ENCODE data around the gene DISC1. TPM values are rescaled to one million over a fixed set of nuclear protein-coding genes. Genes with fewer than 3 reads are reported as not detected.
"Not testable (repeated sequence)": the region's sequence is repeated elsewhere in the genome, so short reads cannot be mapped to it uniquely, and the experiment has no call there.

Gene DISC1
- polyA plus RNA-seq, 1 experiment: 5.4 TPM

DNA sequence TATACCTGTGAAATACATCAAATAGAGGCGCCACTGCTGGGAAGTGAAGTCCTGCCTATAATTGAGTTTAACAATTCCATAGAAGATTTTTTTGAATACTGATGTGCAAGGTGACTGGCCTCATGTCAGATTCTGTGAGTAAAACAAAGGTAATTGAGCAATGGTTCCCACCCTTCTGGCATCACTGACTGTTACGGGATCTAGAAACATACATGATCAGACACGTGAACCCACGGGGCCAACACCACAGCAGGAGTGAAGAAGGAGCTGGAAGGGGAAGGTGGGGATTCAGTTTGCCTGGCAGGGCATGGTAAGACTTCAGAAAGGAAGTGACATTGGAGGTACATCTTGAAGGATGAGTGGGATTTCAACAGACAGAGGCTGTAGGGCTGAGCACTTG is 270.2 kb downstream of the DISC1 start:
- TF ChIP-seq, protein P1, sequence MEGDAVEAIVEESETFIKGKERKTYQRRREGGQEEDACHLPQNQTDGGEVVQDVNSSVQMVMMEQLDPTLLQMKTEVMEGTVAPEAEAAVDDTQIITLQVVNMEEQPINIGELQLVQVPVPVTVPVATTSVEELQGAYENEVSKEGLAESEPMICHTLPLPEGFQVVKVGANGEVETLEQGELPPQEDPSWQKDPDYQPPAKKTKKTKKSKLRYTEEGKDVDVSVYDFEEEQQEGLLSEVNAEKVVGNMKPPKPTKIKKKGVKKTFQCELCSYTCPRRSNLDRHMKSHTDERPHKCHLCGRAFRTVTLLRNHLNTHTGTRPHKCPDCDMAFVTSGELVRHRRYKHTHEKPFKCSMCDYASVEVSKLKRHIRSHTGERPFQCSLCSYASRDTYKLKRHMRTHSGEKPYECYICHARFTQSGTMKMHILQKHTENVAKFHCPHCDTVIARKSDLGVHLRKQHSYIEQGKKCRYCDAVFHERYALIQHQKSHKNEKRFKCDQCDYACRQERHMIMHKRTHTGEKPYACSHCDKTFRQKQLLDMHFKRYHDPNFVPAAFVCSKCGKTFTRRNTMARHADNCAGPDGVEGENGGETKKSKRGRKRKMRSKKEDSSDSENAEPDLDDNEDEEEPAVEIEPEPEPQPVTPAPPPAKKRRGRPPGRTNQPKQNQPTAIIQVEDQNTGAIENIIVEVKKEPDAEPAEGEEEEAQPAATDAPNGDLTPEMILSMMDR (IDR thresholded peaks at IDR 0.05; ENCODE audit: low read depth, low read length): no peak
- POLR2A ChIA-PET: no interaction called here
- CTCF ChIA-PET: no interaction called here
- no peak for DNase-seq (ENCODE audit: low read depth, low spot score)
- Histone ChIP-seq H3K4me3 (ENCODE audit: low read depth, low read length) (no peak overlapping the region), H3K9me3 (ENCODE audit: control insufficient read depth, insufficient read depth, low read length) (no peaks in the 10 kb centered on the region), H3K27ac (ENCODE audit: low read depth, low read length) (no peak overlapping the region), H3K27me3 (ENCODE audit: control insufficient read depth, insufficient read depth, low read length) (no peaks in the 10 kb centered on the region)

DNA sequence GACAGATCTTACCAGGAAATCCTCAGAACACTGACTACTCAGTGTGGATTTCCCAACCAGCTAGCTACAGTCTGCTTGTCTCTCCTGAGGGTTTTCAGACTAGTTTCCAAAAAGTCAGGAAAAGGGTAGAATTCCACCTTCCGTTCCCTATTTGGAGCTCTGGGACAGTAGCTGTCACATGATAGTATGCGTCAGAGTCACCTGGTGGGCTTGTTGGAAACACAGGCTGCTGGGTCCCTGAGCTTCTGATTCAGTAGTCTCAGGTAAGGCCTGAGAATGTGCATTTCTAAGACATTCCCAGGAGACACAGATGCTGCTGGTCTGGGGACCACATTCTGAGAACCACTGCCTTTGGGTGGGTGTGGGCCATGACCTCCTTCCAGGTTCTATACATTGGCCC is 272.5 kb downstream of the DISC1 start:
- ChIA-PET CTCF (no interaction called here), POLR2A (no interaction called here)
- no peak for DNase-seq (ENCODE audit: low read depth, low spot score)
- H3K9me3 ChIP-seq (ENCODE audit: control insufficient read depth, insufficient read depth, low read length): no peaks in the 10 kb centered on the region
- H3K27ac ChIP-seq (ENCODE audit: low read depth, low read length): no peak overlapping the region
- H3K27me3 ChIP-seq (ENCODE audit: control insufficient read depth, insufficient read depth, low read length): no peaks in the 10 kb centered on the region
- TF ChIP-seq, protein P1 (IDR thresholded peaks at IDR 0.05; ENCODE audit: low read depth, low read length): no peak
- no peak overlapping the region for H3K4me3 ChIP-seq (ENCODE audit: low read depth, low read length)

DNA sequence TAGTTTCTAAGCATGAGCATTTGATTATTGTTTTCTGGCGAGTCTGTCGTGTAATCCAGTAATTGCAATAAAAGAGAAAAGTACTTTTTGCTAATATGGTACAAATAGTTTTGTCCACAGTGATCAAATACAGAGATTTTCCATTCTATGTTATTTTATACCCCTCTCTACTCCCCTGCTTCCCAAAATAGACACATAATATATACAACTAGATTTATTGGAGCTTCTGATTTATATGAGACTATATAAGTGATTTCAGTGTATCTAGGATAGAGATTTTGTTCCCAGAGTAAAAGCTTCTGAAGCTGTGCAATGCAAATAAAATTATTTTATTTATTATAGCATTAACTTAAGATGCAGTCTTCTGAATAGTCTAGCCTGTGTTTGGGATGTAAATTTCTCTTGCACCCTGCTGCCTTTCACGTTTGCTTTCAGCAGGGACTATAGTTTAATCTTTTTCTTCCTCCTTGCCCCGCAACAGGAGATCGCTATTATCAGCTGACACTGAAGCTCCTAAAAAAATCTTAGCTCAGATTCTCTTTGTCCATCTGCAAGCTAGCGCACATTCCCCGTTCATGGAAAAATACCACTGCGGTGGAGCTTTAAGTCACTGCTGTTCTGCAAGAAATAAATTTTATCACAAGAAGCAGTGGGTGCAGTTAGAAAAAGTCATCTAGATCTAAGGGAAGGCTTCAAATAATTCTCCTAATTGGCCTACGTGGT is 273.3 kb downstream of the DISC1 start:
- POLR2A ChIA-PET: no interaction called here

DNA sequence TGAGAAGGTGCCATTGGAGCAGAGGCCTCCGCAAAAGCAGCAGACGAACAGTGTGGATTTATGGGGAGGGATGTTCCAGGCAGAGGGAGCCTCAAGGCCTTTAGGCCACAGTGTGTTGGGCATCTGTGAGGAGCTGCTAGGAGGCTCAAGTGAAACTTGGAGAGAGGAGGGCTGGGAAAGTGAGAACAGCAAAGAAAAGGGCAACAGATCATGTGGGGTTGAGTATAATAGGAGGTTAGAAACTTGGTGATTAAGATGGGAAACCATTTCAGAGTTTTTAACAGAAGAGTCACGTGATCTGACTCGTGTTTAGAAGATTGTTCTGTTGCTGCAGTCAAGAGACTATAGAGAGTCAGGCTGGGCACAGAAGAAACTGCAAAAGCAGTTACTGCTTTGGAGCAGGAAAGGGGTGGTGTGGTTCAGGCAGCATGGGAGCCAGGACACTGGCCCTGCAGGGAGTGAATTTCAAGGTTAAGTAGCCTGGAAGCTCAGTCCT is 277.0 kb downstream of the DISC1 start:
- CTCF ChIA-PET: no interaction called here
- no peaks in the 10 kb centered on the region for H3K27me3 ChIP-seq (ENCODE audit: control insufficient read depth, insufficient read depth, low read length)
- TF ChIP-seq, protein P1 (IDR thresholded peaks at IDR 0.05; ENCODE audit: low read depth, low read length): no peak
- H3K9me3 ChIP-seq (ENCODE audit: control insufficient read depth, insufficient read depth, low read length): no peaks in the 10 kb centered on the region
- POLR2A ChIA-PET: interaction anchor here (0.7 kb wide), 1 partner anchor 10 kb away, joined by 5 read pairs; no protein-coding TSS in a partner anchor
- H3K27ac ChIP-seq (ENCODE audit: low read depth, low read length): no peak overlapping the region
- no peak for DNase-seq (ENCODE audit: low read depth, low spot score)
- H3K4me3 ChIP-seq (ENCODE audit: low read depth, low read length): no peak overlapping the region

More for the DNA sequence above, 273.3 kb downstream of the DISC1 start:
- no peaks in the 10 kb centered on the region for H3K9me3 ChIP-seq (ENCODE audit: control insufficient read depth, insufficient read depth, low read length)
- H3K27me3 ChIP-seq (ENCODE audit: control insufficient read depth, insufficient read depth, low read length): no peaks in the 10 kb centered on the region
- no peak for DNase-seq (ENCODE audit: low read depth, low spot score)
- no peak overlapping the region for H3K4me3 ChIP-seq (ENCODE audit: low read depth, low read length)
- TF ChIP-seq, protein P1 (IDR thresholded peaks at IDR 0.05; ENCODE audit: low read depth, low read length): no peak
- CTCF ChIA-PET: no interaction called here
- H3K27ac ChIP-seq (ENCODE audit: low read depth, low read length): no peak overlapping the region

DNA sequence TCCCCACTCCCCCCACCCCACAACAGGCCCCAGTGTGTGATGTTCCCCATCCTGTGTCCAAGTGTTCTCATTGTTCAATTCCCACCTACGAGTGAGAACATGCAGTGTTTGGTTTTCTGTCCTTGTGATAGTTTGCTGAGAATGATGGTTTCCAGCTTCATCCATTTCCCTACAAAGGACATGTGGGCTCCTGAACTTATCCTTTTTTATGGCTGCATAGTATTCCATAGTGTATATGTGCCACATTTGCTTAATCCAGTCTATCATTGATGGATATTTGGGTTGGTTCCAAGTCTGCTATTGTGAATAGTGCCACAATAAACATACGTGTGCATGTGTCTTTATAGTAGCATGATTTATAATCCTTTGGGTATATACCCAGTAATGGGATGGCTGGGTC is 280.7 kb downstream of the DISC1 start:
- CTCF ChIA-PET, POLR2A ChIA-PET: not testable (repeated sequence)

More for the DNA sequence above, 280.7 kb downstream of the DISC1 start:
- not testable (repeated sequence) for H3K4me3 ChIP-seq (ENCODE audit: low read depth, low read length); DNase-seq (ENCODE audit: low read depth, low spot score); H3K27me3 ChIP-seq (ENCODE audit: control insufficient read depth, insufficient read depth, low read length); H3K27ac ChIP-seq (ENCODE audit: low read depth, low read length); H3K9me3 ChIP-seq (ENCODE audit: control insufficient read depth, insufficient read depth, low read length)
